HEK293T (cell line): ENCODE measurements around the gene ANK2.

Source experiments
- CTCF ChIA-PET: fragments of 350-600 bp; formaldehyde crosslinking; extraction: SDS; loops from one replicate; lab custom pipeline; 2021; ENCODE audit warnings: antibody characterized with exemption, inconsistent platforms; lab: Yijun Ruan, JAX
- POLR2A ChIA-PET: fragments of 350-600 bp; formaldehyde crosslinking; extraction: SDS; loops from one replicate; lab custom pipeline; 2020; ENCODE audit warnings: antibody characterized with exemption, inconsistent platforms; lab: Yijun Ruan, JAX
- DNase-seq: peaks from one replicate; pipeline ENCODE4 v3.0.0; 2012; ENCODE audit warnings: mixed read lengths; ENCODE audit errors: extremely low spot score
- ARNT ChIP-seq: fragments of 450-650 bp; IDR thresholded peaks from 2 replicates; pipeline ENCODE4 v1.6.1; 2017; ENCODE audit warnings: mild to moderate bottlenecking
- BHLHE40 ChIP-seq: fragments of 450-650 bp; IDR thresholded peaks from 2 replicates; pipeline ENCODE4 v1.6.1; 2016; ENCODE audit warnings: mild to moderate bottlenecking, moderate library complexity, borderline replicate concordance
- CTBP1 ChIP-seq: fragments of 450-650 bp; IDR thresholded peaks from 2 replicates; pipeline ENCODE4 v1.6.1; 2016; ENCODE audit warnings: borderline replicate concordance
- ELF4 ChIP-seq: fragments of 450-650 bp; IDR thresholded peaks from 2 replicates; pipeline ENCODE4 v1.6.1; 2017; ENCODE audit warnings: antibody characterized with exemption
- FOXA1 ChIP-seq: fragments of 450-650 bp; IDR thresholded peaks from 2 replicates; pipeline ENCODE4 v1.6.1; 2016; ENCODE audit warnings: mild to moderate bottlenecking
- FOXK2 ChIP-seq: fragments of 450-650 bp; IDR thresholded peaks from 2 replicates; pipeline ENCODE4 v1.6.1; 2016; ENCODE audit warnings: mild to moderate bottlenecking
- FOXM1 ChIP-seq: fragments of 450-650 bp; IDR thresholded peaks from 2 replicates; pipeline ENCODE4 v1.6.1; 2017; ENCODE audit warnings: mild to moderate bottlenecking, borderline replicate concordance
- HDGF ChIP-seq: fragments of 450-650 bp; IDR thresholded peaks from 2 replicates; pipeline ENCODE4 v1.6.1; 2017; ENCODE audit warnings: antibody characterized with exemption, borderline replicate concordance
- L3MBTL2 ChIP-seq: fragments of 450-650 bp; conservative IDR thresholded peaks from 2 replicates; pipeline ENCODE4 v1.6.1; 2016; ENCODE audit warnings: mild to moderate bottlenecking
- LEF1 ChIP-seq: fragments of 450-650 bp; IDR thresholded peaks from 2 replicates; pipeline ENCODE4 v1.6.1; 2017; ENCODE audit warnings: mild to moderate bottlenecking, borderline replicate concordance
- NFRKB ChIP-seq: fragments of 450-650 bp; IDR thresholded peaks from 2 replicates; pipeline ENCODE4 v1.6.1; 2016; ENCODE audit warnings: mild to moderate bottlenecking, moderate library complexity
- SP1 ChIP-seq: fragments of 450-650 bp; IDR thresholded peaks from 2 replicates; pipeline ENCODE4 v1.6.1; 2017
- SUZ12 ChIP-seq: fragments of 450-650 bp; IDR thresholded peaks from 2 replicates; pipeline ENCODE4 v1.6.1; 2016; ENCODE audit warnings: mild to moderate bottlenecking
- TARDBP ChIP-seq: fragments of 450-650 bp; IDR thresholded peaks from 2 replicates; pipeline ENCODE4 v1.6.1; 2016
- ZNF384 ChIP-seq: fragments of 450-650 bp; IDR thresholded peaks from 2 replicates; pipeline ENCODE4 v1.6.1; 2016
- TF ChIP-seq, protein P1 (sequence below): fragments of 450-650 bp; IDR thresholded peaks from 2 replicates; pipeline ENCODE4 v1.6.1; 2016

The ANK2 gene

DNA sequence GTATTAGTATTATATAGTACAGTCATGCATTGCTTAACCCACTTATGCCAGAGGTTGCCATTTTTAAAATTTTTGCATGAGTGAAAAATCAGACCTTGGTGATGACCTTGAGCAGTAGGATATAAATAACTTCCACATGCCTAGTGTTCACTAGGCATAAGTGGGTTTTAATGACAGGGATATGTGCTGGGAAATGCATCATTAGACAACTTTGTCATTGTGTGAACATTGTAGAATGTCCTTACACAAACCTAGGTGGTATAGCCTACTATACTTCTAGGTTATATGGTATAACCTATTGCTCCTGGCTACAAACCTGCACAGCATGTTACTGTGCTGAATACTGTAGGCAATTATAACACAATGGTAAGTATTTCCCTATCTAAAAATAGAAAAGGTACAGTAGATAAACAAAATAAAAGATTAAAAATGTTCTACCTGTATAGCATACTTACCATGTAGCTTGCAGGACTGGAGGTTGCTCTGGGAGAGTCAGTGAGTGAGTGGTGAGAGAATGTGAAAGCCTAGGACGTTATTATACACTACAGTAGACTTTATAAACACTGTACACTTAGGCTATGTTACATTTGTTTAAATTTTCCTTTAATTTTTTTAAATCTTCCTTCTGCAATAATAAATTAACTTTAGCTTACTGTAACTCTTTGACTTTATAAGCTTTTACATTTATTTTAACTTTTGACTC is 326.7 kb downstream of the ANK2 start:
- no peak for DNase-seq
- CTCF ChIA-PET, result interaction anchor here (0.8 kb wide), 1 partner anchor 1301 kb away, joined by 8 read pairs; no protein-coding TSS in a partner anchor
- no peak for TF ChIP-seq SUZ12
- no peak for TF ChIP-seq SP1
- no peak for TF ChIP-seq NFRKB
- TF ChIP-seq BHLHE40, result no peak
- POLR2A ChIA-PET, result no interaction called here

DNA sequence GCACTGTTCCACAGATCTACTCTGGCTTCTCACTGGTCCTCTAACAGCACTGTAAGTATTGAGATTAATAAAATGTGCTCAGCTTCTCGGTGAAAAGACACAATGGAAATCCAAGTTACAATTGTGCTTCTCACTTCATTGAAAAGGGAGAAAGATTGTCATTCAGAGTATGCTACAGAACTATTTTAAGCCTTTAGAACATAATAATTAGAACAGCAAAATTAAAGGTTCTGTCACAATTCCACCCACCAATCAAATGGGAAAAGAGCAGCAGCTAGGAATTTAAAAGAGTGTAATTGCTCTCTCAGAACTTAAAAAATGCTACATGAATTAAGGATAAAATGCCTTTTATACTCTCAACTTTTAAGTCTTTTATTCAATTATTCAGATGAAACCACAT is 329.4 kb downstream of the ANK2 start:
- CTCF ChIA-PET, result no interaction called here
- TF ChIP-seq ARNT (no peak), FOXA1 (no peak), ZNF384 (no peak)
- no peak for DNase-seq
- POLR2A ChIA-PET, result no interaction called here

DNA sequence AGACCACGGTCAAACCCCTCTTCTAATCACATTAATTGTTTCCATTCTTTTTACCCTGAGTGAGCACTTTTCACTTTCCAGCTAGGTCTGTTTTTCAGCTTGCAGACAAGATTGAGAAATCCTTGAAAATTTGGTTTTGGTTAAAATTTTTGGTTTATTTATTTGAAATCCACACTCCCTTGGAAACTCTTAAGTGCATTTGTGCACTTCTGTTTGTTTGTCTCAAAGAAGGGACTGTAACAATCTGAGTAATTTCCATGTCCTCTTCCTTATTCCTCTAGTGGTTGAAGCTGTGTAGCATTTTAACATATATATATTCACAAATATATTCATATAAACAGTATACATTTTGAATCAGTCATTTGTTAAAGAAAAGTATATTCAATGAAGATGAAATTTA is 333.3 kb downstream of the ANK2 start:
- no peak for DNase-seq
- TF ChIP-seq TARDBP, result no peak
- TF ChIP-seq LEF1, result no peak
- no peak for TF ChIP-seq ELF4
- TF ChIP-seq BHLHE40, result no peak
- TF ChIP-seq ZNF384, result no peak
- no peak for TF ChIP-seq CTBP1
- no peak for TF ChIP-seq HDGF
- TF ChIP-seq FOXK2, result no peak
- TF ChIP-seq FOXA1, result no peak
- TF ChIP-seq SUZ12, result no peak
- TF ChIP-seq FOXM1, result no peak
- no peak for TF ChIP-seq ARNT
- ChIA-PET CTCF (no interaction called here), POLR2A (no interaction called here)

DNA sequence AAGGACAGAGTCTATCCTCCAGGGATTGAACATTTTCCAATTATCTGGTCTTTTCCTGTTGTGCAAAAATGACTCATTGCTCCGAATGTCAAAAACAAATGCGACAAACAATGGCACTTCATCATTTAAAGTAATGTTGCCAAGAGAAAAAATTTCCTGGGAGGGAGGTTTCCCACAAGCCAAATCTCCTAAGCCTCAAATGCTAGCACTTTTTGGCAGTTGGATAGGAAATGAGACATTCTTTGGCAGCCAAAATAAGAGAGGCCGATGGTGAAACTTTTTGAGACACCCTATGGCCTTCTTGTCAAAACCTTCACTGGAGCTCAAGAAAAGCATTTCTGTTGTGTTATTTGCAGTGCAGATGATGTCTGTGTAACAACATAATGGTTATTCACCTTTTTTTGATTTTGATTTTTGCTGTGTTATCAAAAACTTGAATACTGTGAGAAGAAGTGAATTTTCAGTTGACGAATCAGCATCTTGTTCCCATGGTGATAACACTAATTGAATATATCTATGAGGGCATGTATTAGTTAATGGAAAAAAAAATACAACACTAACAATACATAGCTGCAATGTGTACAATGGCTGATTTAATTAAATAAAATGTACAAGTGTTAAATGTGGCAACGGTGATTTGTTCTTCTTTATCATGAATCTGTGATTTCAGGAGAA is 333.8 kb downstream of the ANK2 start:
- ChIA-PET POLR2A (no interaction called here), CTCF (no interaction called here)
- TF ChIP-seq CTBP1 (no peak), FOXK2 (no peak), SUZ12 (no peak), HDGF (no peak), FOXA1 (no peak), LEF1 (no peak), SP1 (no peak), ELF4 (no peak), ZNF384 (no peak), FOXM1 (no peak), L3MBTL2 (no peak), TARDBP (no peak), ARNT (no peak), BHLHE40 (no peak), NFRKB (no peak)
- TF ChIP-seq, protein P1, sequence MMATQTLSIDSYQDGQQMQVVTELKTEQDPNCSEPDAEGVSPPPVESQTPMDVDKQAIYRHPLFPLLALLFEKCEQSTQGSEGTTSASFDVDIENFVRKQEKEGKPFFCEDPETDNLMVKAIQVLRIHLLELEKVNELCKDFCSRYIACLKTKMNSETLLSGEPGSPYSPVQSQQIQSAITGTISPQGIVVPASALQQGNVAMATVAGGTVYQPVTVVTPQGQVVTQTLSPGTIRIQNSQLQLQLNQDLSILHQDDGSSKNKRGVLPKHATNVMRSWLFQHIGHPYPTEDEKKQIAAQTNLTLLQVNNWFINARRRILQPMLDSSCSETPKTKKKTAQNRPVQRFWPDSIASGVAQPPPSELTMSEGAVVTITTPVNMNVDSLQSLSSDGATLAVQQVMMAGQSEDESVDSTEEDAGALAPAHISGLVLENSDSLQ, result no peak
- DNase-seq, result no peak

DNA sequence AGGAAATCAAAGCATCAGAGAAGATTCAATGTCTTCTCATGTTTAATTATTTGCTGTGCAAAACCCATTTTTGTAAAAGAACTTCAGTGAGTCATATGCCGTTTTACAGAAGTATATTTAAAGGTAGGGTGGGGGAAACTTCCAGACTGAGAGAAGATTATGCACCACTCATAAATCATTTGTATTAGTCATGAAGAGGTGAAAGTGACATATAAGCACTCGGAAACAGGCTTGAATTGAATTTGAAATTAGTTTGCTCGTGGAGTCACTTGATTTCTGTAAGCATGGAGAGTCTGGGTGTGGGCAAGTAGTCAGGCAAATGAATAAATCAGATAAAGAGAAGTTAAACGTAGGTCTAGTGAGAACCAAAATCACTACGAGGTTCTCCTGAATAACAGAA is 335.1 kb downstream of the ANK2 start:
- TF ChIP-seq, protein P1, result peak; percentile 56
- TF ChIP-seq FOXM1, result no peak
- ChIA-PET CTCF (no interaction called here), POLR2A (no interaction called here)
- DNase-seq, result no peak

DNA sequence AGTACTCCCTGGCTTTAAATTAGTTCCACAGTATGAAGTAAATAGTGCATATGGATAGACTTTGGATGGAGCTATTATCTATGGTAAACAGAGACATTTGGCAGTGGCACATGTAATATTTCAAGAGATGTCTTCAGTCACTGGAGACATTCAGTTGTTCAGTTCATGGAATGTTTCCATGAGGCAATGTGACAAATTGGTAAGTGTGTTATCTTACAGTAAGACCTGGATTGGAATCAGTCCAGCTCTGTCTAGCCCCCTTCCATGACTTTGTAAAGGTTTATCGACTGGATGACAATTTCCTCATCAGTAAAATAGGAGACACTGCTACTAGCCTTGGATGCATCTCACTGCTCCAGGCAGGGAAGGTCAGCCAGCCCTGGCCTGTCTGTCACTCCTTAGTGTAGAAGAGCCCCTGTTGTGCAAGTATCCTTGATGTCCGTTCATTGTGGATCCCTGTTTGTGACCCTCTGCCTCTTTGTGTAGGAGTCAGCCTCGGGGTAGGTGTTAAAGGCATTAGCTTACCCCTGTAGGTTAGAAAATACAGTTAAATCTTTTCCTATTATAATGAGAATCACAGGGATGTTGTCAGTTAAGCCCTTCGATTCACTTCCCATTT is 335.9 kb downstream of the ANK2 start:
- POLR2A ChIA-PET, result no interaction called here
- no peak for TF ChIP-seq LEF1
- TF ChIP-seq NFRKB, result no peak
- no peak for TF ChIP-seq TARDBP
- no peak for TF ChIP-seq FOXK2
- TF ChIP-seq L3MBTL2, result no peak
- CTCF ChIA-PET, result no interaction called here
- no peak for DNase-seq

DNA sequence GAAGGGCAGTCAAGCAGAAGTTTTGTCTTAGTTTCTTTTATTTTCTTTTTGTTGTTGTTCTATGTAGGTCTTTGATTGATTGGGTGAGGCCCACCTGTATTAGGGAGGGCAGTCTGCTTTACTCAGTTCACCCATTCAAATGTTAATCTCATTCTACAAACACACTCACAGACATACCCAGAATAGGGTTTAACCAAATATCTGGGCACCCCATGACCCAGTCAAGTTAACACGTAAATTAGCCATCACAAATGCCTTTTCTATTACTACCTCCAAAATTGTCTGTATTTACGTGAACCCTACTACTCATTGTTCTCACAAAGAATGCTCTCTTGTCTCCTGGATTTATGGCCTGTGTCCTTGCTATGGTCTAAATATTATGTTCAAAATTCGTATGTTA is 339.7 kb downstream of the ANK2 start:
- TF ChIP-seq FOXM1, result no peak
- no peak for TF ChIP-seq ZNF384
- TF ChIP-seq ELF4, result no peak
- no peak for DNase-seq
- POLR2A ChIA-PET, result no interaction called here
- CTCF ChIA-PET, result no interaction called here

DNA sequence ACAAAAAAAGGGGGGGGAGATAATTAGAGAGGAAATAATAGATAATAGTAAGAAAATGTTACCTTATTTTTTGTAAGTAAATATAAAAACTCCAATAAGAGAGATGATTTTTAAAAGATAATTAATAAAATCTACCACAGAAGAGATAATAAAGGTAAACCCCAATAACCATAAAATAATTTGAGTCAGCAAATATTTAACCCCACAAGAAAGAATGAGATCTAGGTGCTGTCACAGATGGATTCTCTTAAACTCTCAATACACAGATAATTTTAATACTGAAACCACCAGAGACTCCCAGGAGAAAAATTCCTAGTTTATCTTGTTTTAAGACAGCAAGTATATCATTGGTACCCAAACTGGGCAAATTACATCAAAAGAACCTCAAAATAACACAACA is 341.4 kb downstream of the ANK2 start:
- ChIA-PET CTCF (interaction anchor here (0.6 kb wide), 1 partner anchor 366 kb away, joined by 4 read pairs; no protein-coding TSS in a partner anchor), POLR2A (no interaction called here)
- DNase-seq, result no peak
- no peak for TF ChIP-seq TARDBP
- TF ChIP-seq ELF4, result no peak
